Upper lobe of left lung (tissue), 6 donors: ENCODE results near the gene GDF10. TPM values are rescaled to one million over a fixed set of nuclear protein-coding genes. Genes with fewer than 3 reads are reported as not detected.
A peak's percentile ranks its signal among the peaks of the same experiment; 100 is the strongest.

Experiments used
- ATAC-seq, 2 donors: fragments of 200-7000 bp; cut with Tn5 transposase; one replicate each; pipeline ENCODE4 v1.9.1; 2022; ENCODE audit warnings: mild to moderate bottlenecking in 2 of 2, moderate library complexity in 2 of 2; ENCODE audit not compliant: low FRiP score in 2 of 2
- DNase-seq, 2 donors: peaks; one replicate each; pipeline ENCODE4 v3.0.0-alpha.2; 2019 to 2020
- H3K27ac ChIP-seq, 4 donors: fragments of 200-600 bp; sonication (generic); one replicate each; pipeline ENCODE4 v1.5.1; 2016 to 2019
- H3K27me3 ChIP-seq, 4 donors: fragments of 200-600 bp; sonication (generic); one replicate each; pipeline ENCODE4 v1.5.1; 2017 to 2019
- H3K36me3 ChIP-seq, 4 donors: fragments of 200-600 bp; sonication (generic); one replicate each; pipeline ENCODE4 v1.5.1; 2016 to 2019
- H3K4me1 ChIP-seq, 4 donors: fragments of 200-600 bp; sonication (generic); one replicate each; pipeline ENCODE4 v1.5.1; 2018 to 2019
- H3K4me3 ChIP-seq, 4 donors: fragments of 200-600 bp; sonication (generic); one replicate each; pipeline ENCODE4 v1.5.1; 2017 to 2019; ENCODE audit warnings: mild to moderate bottlenecking in 2 of 4, moderate library complexity in 1 of 4
- H3K9me3 ChIP-seq, 4 donors: fragments of 200-600 bp; sonication (generic); one replicate each; pipeline ENCODE4 v1.5.1; 2018 to 2019
- EP300 ChIP-seq, 4 donors: sonication (generic); formaldehyde crosslinking; IDR thresholded peaks; one replicate each; pipeline ENCODE4 v1.5.1; 2017; ENCODE audit warnings: antibody characterized with exemption in 4 of 4, control low read depth in 2 of 4
- POLR2A ChIP-seq, 4 donors: fragments of 450-650 bp; IDR thresholded peaks; one replicate each; pipeline ENCODE4 v1.5.1; 2016 to 2017; ENCODE audit warnings: antibody characterized with exemption in 4 of 4, mild to moderate bottlenecking in 2 of 4
- POLR2AphosphoS5 ChIP-seq, 2 donors: sonication (generic); formaldehyde crosslinking; IDR thresholded peaks; one replicate each; pipeline ENCODE4 v1.5.1; 2017; ENCODE audit warnings: antibody characterized with exemption in 2 of 2
- WGBS, 2 donors: methylation state at CpG; one replicate each; pipeline ENCODE4 v1.1.5; 2017 to 2018; 5-methylcytosine and 5-hydroxymethylcytosine counted together
- total RNA-seq, 6 donors: library from RNA; depleted of rRNA in 4 of 6; stranded (reverse); fragments of >200 nt in 4 of 6; gene quantifications; one replicate each; pipeline versions ENCODE4 v1.1.0 to v1.2.1, GENCODE V29; 2016 to 2021
- TF ChIP-seq, protein P1 (sequence below), 6 experiments: fragments of 450-650 bp in 4 of 6; fragments of 200-600 bp in 2 of 6; sonication (generic) in 2 of 6; IDR thresholded peaks; one replicate each; pipeline ENCODE4 v1.5.1; 2016 to 2019; ENCODE audit warnings: antibody characterized with exemption in 6 of 6
- donor health status: DM: no; HTN: no; CAD: no; lungs with moderate emphysema.
- donor health status: DM: no; HTN: yes; CAD: no; lungs with severe emphysema.

Gene GDF10
- total RNA-seq, 6 donors from 2014 or later, result 1.8 to 23.4 (median 7.8) TPM

DNA sequence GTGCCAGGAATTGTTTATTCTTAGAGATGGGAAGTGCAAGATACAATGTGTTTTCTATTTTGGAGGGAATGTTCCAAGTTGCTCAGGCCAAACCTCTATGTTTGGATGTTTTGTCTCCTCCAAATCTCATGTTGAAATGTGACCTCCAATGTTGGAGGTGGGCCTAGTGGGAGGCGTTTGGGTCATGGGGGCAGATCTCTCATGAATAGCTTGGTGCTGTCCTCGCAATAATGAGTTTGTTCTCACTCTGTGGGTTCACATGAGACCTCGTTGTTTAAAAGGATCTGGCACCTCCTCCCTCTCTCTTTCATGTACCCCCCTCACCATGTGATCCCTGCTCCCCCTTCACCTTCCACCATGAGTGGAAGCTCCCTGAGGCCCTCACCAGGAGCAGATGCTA, 8.3 kb upstream of the GDF10 start:
- no peak for DNase-seq
- H3K4me3 ChIP-seq, result no peak overlapping the region
- 60 to 71% methylated on average over 3 of the region's 3 CpGs for WGBS, 2 donors

DNA sequence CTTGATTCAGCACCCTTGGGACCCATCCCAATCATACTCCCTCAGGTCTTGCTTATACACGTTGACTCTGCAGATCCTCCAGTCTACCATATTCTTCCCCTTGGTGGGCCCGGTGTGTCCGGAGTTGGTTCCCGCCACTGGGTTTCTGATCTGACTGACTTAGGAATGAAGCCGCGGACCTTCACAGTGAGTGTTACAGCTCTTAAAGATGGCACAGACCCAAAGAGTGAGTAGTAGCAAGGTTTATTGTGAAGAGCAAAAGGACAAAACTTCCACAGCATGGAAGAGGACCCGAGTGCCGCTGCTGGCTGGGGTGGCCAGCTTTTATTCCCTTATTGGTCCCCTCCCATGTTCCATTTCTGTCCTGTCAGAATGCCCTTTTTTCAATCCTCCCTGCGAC, 5.9 kb upstream of the GDF10 start:
- no peaks in the 10 kb centered on the region for H3K27me3 ChIP-seq
- WGBS, 2 donors, result 94 to 96% methylated on average over 9 of the region's 9 CpGs
- H3K4me1 ChIP-seq, result no peaks in the 10 kb centered on the region
- ATAC-seq (no peak), DNase-seq (no peak)
- TF ChIP-seq EP300 (IDR thresholded peaks at IDR 0.05) (no peak), POLR2AphosphoS5 (IDR thresholded peaks at IDR 0.05) (no peak), POLR2A (IDR thresholded peaks at IDR 0.05) (no peak)
- TF ChIP-seq, protein P1, sequence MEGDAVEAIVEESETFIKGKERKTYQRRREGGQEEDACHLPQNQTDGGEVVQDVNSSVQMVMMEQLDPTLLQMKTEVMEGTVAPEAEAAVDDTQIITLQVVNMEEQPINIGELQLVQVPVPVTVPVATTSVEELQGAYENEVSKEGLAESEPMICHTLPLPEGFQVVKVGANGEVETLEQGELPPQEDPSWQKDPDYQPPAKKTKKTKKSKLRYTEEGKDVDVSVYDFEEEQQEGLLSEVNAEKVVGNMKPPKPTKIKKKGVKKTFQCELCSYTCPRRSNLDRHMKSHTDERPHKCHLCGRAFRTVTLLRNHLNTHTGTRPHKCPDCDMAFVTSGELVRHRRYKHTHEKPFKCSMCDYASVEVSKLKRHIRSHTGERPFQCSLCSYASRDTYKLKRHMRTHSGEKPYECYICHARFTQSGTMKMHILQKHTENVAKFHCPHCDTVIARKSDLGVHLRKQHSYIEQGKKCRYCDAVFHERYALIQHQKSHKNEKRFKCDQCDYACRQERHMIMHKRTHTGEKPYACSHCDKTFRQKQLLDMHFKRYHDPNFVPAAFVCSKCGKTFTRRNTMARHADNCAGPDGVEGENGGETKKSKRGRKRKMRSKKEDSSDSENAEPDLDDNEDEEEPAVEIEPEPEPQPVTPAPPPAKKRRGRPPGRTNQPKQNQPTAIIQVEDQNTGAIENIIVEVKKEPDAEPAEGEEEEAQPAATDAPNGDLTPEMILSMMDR (IDR thresholded peaks at IDR 0.05), result no peak
- H3K27ac ChIP-seq, result no peak overlapping the region
- H3K4me3 ChIP-seq, result no peak overlapping the region
- H3K36me3 ChIP-seq, result no peaks in the 10 kb centered on the region
- no peaks in the 10 kb centered on the region for H3K9me3 ChIP-seq

More for the DNA sequence above, 8.3 kb upstream of the GDF10 start:
- no peak for ATAC-seq
- H3K9me3 ChIP-seq, result no peaks in the 10 kb centered on the region
- no peak overlapping the region for H3K27ac ChIP-seq
- H3K27me3 ChIP-seq, result no peaks in the 10 kb centered on the region
- H3K4me1 ChIP-seq, result no peaks in the 10 kb centered on the region
- no peak for TF ChIP-seq POLR2AphosphoS5 (IDR thresholded peaks at IDR 0.05)
- TF ChIP-seq EP300 (IDR thresholded peaks at IDR 0.05), result no peak
- TF ChIP-seq, protein P1 (IDR thresholded peaks at IDR 0.05), result no peak
- no peak for TF ChIP-seq POLR2A (IDR thresholded peaks at IDR 0.05)
- no peaks in the 10 kb centered on the region for H3K36me3 ChIP-seq

DNA sequence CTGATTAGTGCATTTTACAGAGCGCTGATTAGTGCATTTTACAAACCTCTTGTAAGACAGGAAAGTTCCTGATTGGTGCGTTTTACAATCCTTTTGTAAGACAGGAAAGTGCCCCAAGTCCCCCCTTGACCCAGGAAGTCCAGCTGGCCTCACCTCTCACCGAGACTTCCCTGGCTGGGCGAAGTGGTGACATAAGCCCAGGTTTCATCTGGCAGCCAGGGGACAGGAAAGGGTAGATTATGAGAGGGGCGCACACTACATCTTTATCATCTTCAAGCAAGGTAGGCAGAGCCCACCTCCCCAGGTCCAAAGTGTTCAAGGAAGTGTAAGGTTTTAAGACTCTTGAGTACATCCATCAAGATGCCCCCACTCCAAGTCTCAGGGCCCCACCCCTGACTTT, 5.5 kb upstream of the GDF10 start:
- WGBS, 2 donors, result 90 to 92% methylated on average over 5 of the region's 5 CpGs
- no peaks in the 10 kb centered on the region for H3K27me3 ChIP-seq
- no peak overlapping the region for H3K4me3 ChIP-seq
- ATAC-seq (no peak), DNase-seq (no peak)
- H3K9me3 ChIP-seq, result no peaks in the 10 kb centered on the region
- H3K27ac ChIP-seq, result no peak overlapping the region
- H3K4me1 ChIP-seq, result no peaks in the 10 kb centered on the region
- TF ChIP-seq, protein P1 (IDR thresholded peaks at IDR 0.05), result no peak
- no peak for TF ChIP-seq EP300 (IDR thresholded peaks at IDR 0.05)
- TF ChIP-seq POLR2AphosphoS5 (IDR thresholded peaks at IDR 0.05), result no peak
- TF ChIP-seq POLR2A (IDR thresholded peaks at IDR 0.05), result no peak
- no peaks in the 10 kb centered on the region for H3K36me3 ChIP-seq

DNA sequence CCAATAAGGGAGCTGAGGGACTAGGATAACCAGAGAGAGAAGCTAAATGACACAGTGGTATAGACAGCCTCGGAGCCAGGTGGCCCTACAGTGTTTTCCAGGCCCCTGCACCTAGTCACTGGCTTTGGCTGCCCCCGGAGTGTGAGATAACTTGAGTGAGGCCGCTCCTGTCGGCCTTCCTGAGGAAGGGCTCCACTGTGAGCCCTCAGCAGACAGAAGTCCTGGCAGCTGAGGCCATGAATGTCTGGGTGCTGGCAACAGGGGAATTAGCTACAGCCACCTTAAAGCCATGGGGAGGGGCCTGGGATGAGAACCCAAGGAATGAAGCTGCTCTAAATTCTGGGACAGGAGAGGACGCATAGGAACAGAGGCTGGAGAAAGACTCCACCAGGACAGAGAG, 4.6 kb upstream of the GDF10 start:
- WGBS, 2 donors, result 65 to 87% methylated on average over 3 to 5 of the region's 5 CpGs
- Histone ChIP-seq H3K27me3 (peaks cover 0 to 7% (median 3%) of the 10 kb centered on the region in 4 donors), H3K9me3 (no peaks in the 10 kb centered on the region), H3K27ac (peak overlapping the region in 1 of 4 donors; percentile 35), H3K36me3 (no peaks in the 10 kb centered on the region), H3K4me1 (peaks cover 0 to 7% (median 2%) of the 10 kb centered on the region in 4 donors), H3K4me3 (no peak overlapping the region)
- DNase-seq (no peak), ATAC-seq (no peak)
- TF ChIP-seq POLR2AphosphoS5 (IDR thresholded peaks at IDR 0.05) (no peak), EP300 (IDR thresholded peaks at IDR 0.05) (no peak), POLR2A (IDR thresholded peaks at IDR 0.05) (no peak)
- TF ChIP-seq, protein P1 (IDR thresholded peaks at IDR 0.05), result no peak

DNA sequence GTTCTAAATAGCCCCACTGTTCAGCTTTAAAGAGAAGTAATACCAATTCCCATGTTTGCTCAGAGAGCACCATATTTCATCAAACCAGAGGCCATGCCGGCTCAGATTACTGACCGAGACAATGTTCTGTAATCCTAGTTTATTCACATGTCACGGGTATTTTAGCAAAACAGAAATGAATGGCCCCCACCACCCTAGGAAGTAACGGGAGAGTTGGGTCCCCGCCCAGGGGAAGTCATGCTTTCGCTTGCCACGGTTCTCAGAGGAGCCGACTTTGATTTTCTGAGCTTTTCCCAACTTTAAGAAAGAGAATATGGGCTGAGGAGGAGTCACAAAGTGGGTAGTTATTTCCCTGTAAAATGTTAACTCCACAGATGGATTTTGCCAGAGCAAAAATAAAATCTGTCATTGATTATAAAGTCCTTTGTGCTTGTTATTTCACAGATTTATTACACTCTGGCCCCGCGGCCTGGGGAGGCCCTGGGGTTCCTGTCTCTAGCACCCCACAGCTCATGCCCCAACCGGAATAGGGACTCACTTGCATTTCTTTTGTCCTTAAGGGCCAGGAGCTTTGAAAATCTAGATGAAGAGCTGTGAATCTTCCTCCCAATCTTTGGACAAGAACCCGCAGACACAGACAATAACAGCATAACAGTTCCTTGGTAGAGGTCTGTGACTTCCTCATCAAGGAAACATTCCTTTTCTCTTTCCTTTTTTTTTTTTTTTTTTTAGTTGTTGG, 3.7 kb upstream of the GDF10 start:
- peak overlapping the region in 2 of 4 donors; percentile 27 to 35 for H3K27ac ChIP-seq
- TF ChIP-seq POLR2AphosphoS5 (IDR thresholded peaks at IDR 0.05), result no peak
- no peak for TF ChIP-seq EP300 (IDR thresholded peaks at IDR 0.05)
- no peak for TF ChIP-seq POLR2A (IDR thresholded peaks at IDR 0.05)
- TF ChIP-seq, protein P1 (IDR thresholded peaks at IDR 0.05), result no peak
- no peak overlapping the region for H3K4me3 ChIP-seq
- DNase-seq (peak in 1 of 2 donors; percentile 18), ATAC-seq (peak in 1 of 2 donors; percentile 21)
- H3K36me3 ChIP-seq, result no peaks in the 10 kb centered on the region
- peaks cover 0 to 12% (median 6%) of the 10 kb centered on the region in 4 donors for H3K4me1 ChIP-seq
- no peaks in the 10 kb centered on the region for H3K9me3 ChIP-seq
- peaks cover 0 to 12% (median 5%) of the 10 kb centered on the region in 4 donors for H3K27me3 ChIP-seq
- WGBS, 2 donors, result 32 to 34% methylated on average over 12 of the region's 12 CpGs
